Lower lobe of right lung (tissue), 2 donors: Measurements from ENCODE around the gene EP400. TPM values are rescaled to one million over a fixed set of nuclear protein-coding genes. Genes with fewer than 3 reads are reported as not detected.
"Not testable (repeated sequence)": the region's sequence is repeated elsewhere in the genome, so short reads cannot be mapped to it uniquely, and the experiment has no call there.

ENCODE experiments used
- ATAC-seq, 2 donors: fragments of 200-7000 bp; cut with Tn5 transposase; one replicate each; pipeline ENCODE4 v1.9.1; 2020 to 2022; ENCODE audit warnings: mild to moderate bottlenecking in 2 of 2, moderate library complexity in 2 of 2
- DNase-seq: peaks from one replicate; pipeline ENCODE4 v3.0.0-alpha.2; 2020
- H3K27ac ChIP-seq: fragments of 200-600 bp; one replicate; pipeline ENCODE4 v1.8.0; 2022
- H3K27me3 ChIP-seq: fragments of 200-600 bp; one replicate; pipeline ENCODE4 v1.8.0; 2022; ENCODE audit warnings: low read depth
- H3K36me3 ChIP-seq: fragments of 200-600 bp; one replicate; pipeline ENCODE4 v1.8.0; 2022; ENCODE audit warnings: mild to moderate bottlenecking
- H3K4me1 ChIP-seq: fragments of 200-600 bp; one replicate; pipeline ENCODE4 v1.8.0; 2022
- H3K4me3 ChIP-seq: fragments of 200-600 bp; one replicate; pipeline ENCODE4 v1.8.0; 2022; ENCODE audit warnings: mild to moderate bottlenecking
- H3K9me3 ChIP-seq: fragments of 200-600 bp; one replicate; pipeline ENCODE4 v1.8.0; 2022
- intact Hi-C: fragments of 100-400 bp; cut with DNase I; formaldehyde crosslinking; loops from one replicate; pipeline ENCODE4 v1.11.0; 2022
- total RNA-seq: library from RNA; stranded (reverse); fragmentation: NEBNext Ultra II Directional; extraction: Animal tissue kit (Norgen Biotek cat#: 25700); gene quantifications from one replicate; pipeline ENCODE4 v1.2.1, GENCODE V29; 2021
- TF ChIP-seq, protein P1 (sequence below): fragments of 200-600 bp; IDR thresholded peaks from one replicate; pipeline ENCODE4 v1.8.0; 2022; ENCODE audit warnings: antibody characterized with exemption, mild to moderate bottlenecking
- donor health status: DM: no; HTN: yes; CAD: no; lungs with severe emphysema.

EP400 gene
- total RNA-seq, 1 donor from 2014 or later, result 46.2 TPM

DNA sequence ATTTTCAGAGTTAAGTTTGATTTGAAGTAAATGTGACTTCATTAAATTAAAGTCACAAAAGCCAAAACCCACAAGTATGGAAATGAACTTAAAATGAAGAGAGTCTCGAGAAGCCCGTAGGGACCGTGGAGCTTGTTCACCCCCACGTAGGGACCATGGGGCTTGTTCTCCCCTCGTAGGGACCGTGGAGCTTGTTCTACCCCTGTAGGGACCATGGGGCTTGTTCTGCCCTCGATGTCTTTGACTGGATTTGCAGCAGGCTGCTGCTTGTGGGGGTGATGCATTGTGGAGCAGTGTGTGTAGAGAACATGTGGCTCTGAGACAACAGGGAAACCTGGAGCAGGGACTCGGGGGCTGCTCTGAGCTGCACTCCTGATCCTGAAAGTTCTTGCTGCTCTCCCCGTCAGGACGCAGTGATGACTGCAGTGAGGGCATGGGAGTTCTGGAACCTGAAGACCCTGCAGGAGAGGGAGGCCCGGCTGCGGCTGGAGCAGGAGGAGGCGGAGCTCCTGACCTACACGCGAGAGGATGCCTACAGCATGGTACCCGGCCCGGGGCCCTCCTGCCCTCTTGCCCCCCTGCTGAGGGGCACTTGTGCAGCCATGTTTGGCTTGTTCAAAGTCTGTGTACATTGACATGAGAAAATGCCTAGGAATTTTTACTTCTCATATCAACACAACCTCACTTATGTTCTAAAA is 94.2 kb downstream of the EP400 start:
- TF ChIP-seq, protein P1, sequence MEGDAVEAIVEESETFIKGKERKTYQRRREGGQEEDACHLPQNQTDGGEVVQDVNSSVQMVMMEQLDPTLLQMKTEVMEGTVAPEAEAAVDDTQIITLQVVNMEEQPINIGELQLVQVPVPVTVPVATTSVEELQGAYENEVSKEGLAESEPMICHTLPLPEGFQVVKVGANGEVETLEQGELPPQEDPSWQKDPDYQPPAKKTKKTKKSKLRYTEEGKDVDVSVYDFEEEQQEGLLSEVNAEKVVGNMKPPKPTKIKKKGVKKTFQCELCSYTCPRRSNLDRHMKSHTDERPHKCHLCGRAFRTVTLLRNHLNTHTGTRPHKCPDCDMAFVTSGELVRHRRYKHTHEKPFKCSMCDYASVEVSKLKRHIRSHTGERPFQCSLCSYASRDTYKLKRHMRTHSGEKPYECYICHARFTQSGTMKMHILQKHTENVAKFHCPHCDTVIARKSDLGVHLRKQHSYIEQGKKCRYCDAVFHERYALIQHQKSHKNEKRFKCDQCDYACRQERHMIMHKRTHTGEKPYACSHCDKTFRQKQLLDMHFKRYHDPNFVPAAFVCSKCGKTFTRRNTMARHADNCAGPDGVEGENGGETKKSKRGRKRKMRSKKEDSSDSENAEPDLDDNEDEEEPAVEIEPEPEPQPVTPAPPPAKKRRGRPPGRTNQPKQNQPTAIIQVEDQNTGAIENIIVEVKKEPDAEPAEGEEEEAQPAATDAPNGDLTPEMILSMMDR, result no peak
- Histone ChIP-seq H3K9me3 (no peaks in the 10 kb centered on the region), H3K36me3 (peaks cover 94% of the 10 kb centered on the region), H3K4me1 (no peaks in the 10 kb centered on the region), H3K27ac (no peak overlapping the region), H3K27me3 (no peaks in the 10 kb centered on the region), H3K4me3 (no peak overlapping the region)
- intact Hi-C loops, result no loop called here
- no peak for ATAC-seq
- no peak for DNase-seq

DNA sequence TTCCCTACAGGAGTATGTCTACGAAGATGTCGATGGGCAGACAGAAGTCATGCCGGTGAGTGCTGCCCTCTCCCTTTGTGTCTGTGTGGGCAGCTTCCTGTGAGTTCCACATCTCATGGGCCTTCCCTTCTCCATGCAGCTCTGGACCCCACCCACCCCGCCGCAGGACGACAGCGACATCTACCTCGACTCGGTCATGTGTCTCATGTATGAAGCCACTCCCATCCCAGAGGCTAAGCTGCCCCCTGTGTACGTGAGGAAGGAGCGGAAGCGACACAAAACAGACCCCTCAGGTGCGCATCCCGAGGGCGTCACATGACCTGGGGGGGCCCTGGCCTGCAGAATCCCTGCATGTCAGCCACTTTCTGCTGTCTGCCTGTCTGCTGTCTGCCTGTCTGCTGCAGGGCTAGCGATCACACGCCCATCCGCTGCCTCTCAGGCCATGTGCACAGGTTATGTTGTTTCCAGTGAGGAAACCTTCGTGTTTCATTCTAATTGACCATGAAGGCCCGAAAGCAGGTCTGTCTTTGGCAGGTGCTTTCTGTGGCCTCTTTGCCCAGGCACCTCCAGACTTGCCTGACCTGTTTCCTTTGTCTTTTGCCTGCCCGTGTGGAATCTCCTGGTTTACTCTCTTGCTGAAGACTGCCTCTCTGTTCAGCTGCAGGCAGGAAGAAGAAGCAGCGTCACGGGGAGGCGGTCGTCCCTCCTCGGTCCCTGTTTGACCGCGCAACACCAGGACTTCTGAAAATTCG is 95.1 kb downstream of the EP400 start:
- intact Hi-C loops, result no loop called here
- H3K36me3 ChIP-seq, result peaks cover 94% of the 10 kb centered on the region
- TF ChIP-seq, protein P1, result no peak

DNA sequence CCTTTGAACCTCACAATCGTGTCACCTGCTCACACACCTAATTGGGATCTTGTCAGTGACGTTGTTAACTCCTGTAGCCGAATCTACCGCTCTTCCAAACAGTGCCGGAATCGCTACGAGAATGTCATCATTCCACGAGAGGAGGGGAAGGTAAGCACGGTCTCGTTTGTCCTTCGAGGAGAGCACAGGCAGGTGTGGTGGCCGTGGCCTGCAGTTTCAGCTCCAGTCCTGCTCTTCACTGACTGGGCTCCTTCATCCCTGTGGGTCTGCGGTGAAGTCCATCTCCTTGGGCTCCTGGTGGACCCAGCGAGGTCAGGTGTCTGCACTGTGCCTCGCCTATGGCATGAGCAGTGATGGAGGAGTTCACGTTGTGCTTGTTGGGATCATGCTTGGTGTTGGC is 96.0 kb downstream of the EP400 start:
- H3K4me1 ChIP-seq, result no peaks in the 10 kb centered on the region
- H3K9me3 ChIP-seq, result no peaks in the 10 kb centered on the region
- ATAC-seq (no peak), DNase-seq (no peak)
- no peak overlapping the region for H3K4me3 ChIP-seq
- H3K27ac ChIP-seq, result no peak overlapping the region
- intact Hi-C loops, result no loop called here
- TF ChIP-seq, protein P1, result no peak
- H3K36me3 ChIP-seq, result peaks cover 98% of the 10 kb centered on the region
- H3K27me3 ChIP-seq, result no peaks in the 10 kb centered on the region

More for the DNA sequence above, 95.1 kb downstream of the EP400 start:
- no peak overlapping the region for H3K4me3 ChIP-seq
- DNase-seq, result no peak
- no peaks in the 10 kb centered on the region for H3K4me1 ChIP-seq
- no peak overlapping the region for H3K27ac ChIP-seq
- H3K27me3 ChIP-seq, result no peaks in the 10 kb centered on the region
- no peaks in the 10 kb centered on the region for H3K9me3 ChIP-seq
- no peak for ATAC-seq

DNA sequence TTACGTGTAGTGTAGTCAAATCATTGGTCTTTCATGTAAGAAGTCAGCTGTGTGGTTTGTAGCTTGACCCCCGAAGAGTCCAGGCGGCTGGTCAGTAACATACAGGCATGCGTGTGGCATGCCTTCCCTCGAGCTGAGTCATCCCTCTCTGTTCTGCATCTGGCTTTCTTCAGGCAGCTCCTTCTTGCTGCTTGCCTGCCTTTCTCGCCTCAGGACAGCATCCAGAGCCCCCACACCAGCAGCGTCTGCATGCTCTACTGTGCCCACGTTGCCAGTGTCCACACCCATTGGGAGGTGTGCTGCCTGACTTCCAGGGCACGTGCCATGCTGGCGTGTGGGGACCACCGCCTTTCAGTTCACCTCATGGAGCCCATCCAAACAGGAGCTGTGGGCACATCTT is 96.8 kb downstream of the EP400 start:
- DNase-seq (no peak), ATAC-seq (no peak)
- Histone ChIP-seq H3K4me1 (no peaks in the 10 kb centered on the region), H3K4me3 (no peak overlapping the region), H3K27ac (no peak overlapping the region), H3K36me3 (peaks cover 98% of the 10 kb centered on the region), H3K9me3 (no peaks in the 10 kb centered on the region), H3K27me3 (no peaks in the 10 kb centered on the region)
- intact Hi-C loops, result no loop called here
- TF ChIP-seq, protein P1, result no peak

DNA sequence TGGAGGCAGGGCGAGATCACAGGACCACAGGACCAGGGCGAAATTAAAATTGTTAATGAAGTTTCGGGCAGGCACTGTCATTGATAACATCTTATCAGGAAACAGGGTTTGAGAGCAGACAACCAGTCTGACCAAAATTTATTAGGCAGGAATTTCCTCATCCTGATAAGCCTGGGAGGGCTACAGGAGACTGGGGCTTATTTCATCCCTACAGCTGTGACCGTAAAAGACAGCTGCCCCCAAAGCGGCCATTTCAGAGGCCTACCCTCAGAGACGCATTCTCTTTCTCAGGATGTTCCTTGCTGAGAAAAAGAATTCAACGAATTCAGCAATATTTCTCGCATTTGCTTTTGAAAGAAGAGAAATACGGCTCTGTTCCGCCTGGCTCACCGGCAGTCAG is 97.9 kb downstream of the EP400 start:
- H3K27me3 ChIP-seq, ATAC-seq, H3K4me3 ChIP-seq, H3K4me1 ChIP-seq, intact Hi-C loops, H3K9me3 ChIP-seq, DNase-seq, H3K27ac ChIP-seq: not testable (repeated sequence)
- peaks cover 99% of the 10 kb centered on the region for H3K36me3 ChIP-seq

DNA sequence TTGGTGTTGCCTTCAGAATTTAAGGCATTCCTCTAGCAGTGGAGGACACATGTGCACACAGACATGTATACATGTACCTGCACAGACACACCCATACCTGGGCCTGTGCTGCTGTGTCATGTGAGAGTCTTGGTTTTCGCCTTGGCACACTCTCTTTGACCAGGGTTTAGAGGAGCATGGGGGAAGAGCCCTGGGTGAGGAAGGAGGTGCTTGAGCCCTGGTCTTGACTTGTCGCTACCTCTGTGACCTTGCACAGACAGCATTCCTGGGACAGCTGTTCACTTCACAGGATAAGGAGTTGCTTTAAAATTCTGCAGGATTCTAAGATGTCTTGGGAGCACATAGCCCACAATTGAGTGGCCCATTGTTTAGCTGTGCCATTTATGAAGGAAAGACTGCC is 99.7 kb downstream of the EP400 start:
- intact Hi-C loops, result no loop called here
- Histone ChIP-seq H3K27ac (no peak overlapping the region), H3K9me3 (no peaks in the 10 kb centered on the region), H3K36me3 (peaks cover 99% of the 10 kb centered on the region), H3K4me1 (no peaks in the 10 kb centered on the region), H3K27me3 (no peaks in the 10 kb centered on the region), H3K4me3 (no peak overlapping the region)
- TF ChIP-seq, protein P1, result no peak
- DNase-seq (no peak), ATAC-seq (no peak)
